Transverse colon (tissue), 4 donors: ENCODE measurements around the gene AOPEP.

Experiments used
- CTCF ChIP-seq, 5 experiments: fragments of 200-600 bp in 3 of 5; fragments of 450-650 bp in 2 of 5; sonication (generic) in 3 of 5; IDR thresholded peaks; 1 replicate in 2 of 5; 2 replicates in 3 of 5; pipeline ENCODE4 v1.5.1; 2016 to 2017; ENCODE audit warnings: antibody characterized with exemption in 5 of 5, inconsistent platforms in 3 of 5, mild to moderate bottlenecking in 2 of 5, moderate library complexity in 1 of 5
- EP300 ChIP-seq: sonication (generic); formaldehyde crosslinking; IDR thresholded peaks from one replicate; pipeline ENCODE4 v1.6.1; 2017; ENCODE audit warnings: antibody characterized with exemption, low read depth
- POLR2A ChIP-seq: fragments of 450-650 bp; IDR thresholded peaks from one replicate; pipeline ENCODE4 v1.6.1; 2016; ENCODE audit warnings: antibody characterized with exemption, mild to moderate bottlenecking, moderate library complexity
- POLR2AphosphoS5 ChIP-seq, 3 donors: sonication (generic); formaldehyde crosslinking; IDR thresholded peaks; one replicate each; pipeline ENCODE4 v1.6.1; 2016; ENCODE audit warnings: antibody characterized with exemption in 3 of 3

- TF ChIP-seq CTCF (IDR thresholded peaks at IDR 0.05) (no peak), POLR2A (no peak), EP300 (no peak), POLR2AphosphoS5 (IDR thresholded peaks at IDR 0.05) (no peak)
These were observed 137.7 kb downstream of the AOPEP start for GRCh38 chr9:94864196-94864595.
